BLaER1 treated with 17β-estradiol and CSF1 and Interleukin-3, amounts not matched to agents 10 nM and 100 nM (cell line): ENCODE measurements around the gene PRLH.

ENCODE experiments used
- H3K27ac ChIP-seq, 11 experiments: shearing (Covaris generic); formaldehyde crosslinking; 2 replicates each; pipeline ENCODE4 v1.8.1; 2022
- H3K27me3 ChIP-seq, 11 experiments: shearing (Covaris generic); formaldehyde crosslinking; 2 replicates each; pipeline ENCODE4 v1.8.1; 2022
- H3K36me3 ChIP-seq, 11 experiments: shearing (Covaris generic); formaldehyde crosslinking; 2 replicates each; pipeline ENCODE4 v1.8.1; 2022
- H3K4me1 ChIP-seq, 10 experiments: shearing (Covaris generic); formaldehyde crosslinking; 2 replicates each; pipeline ENCODE4 v1.8.1; 2022
- H3K4me2 ChIP-seq, 11 experiments: shearing (Covaris generic); formaldehyde crosslinking; 2 replicates each; pipeline ENCODE4 v1.8.1; 2022
- H3K4me3 ChIP-seq, 10 experiments: shearing (Covaris generic); formaldehyde crosslinking; 2 replicates each; pipeline ENCODE4 v1.8.1; 2022
- H3K9ac ChIP-seq, 11 experiments: shearing (Covaris generic); formaldehyde crosslinking; 2 replicates each; pipeline ENCODE4 v1.8.1; 2022
- H3K9me3 ChIP-seq, 11 experiments: shearing (Covaris generic); formaldehyde crosslinking; replicated peaks in 1 of 11; 2 replicates each; pipeline ENCODE4 v1.8.1; 2022
- H4K20me1 ChIP-seq, 11 experiments: shearing (Covaris generic); formaldehyde crosslinking; 2 replicates each; pipeline ENCODE4 v1.8.1; 2022
- Cebpa-rat ChIP-seq, 11 experiments: shearing (Covaris generic); IDR thresholded peaks; 2 replicates each; pipeline ENCODE4 v1.8.1; 2022

The PRLH gene

GRCh38 chr2:237581326-237581725 is 15.0 kb downstream of the PRLH start:
- Histone ChIP-seq H3K4me3 (no peak overlapping the region), H4K20me1 (peaks cover 0 to 49% (median 5%) of the 10 kb centered on the region in 11 experiments; a peak in 8 of 22 replicates), H3K9me3 (no peaks in the 10 kb centered on the region), H3K9ac (0 out of 22 replicates have a peak overlapping the region, but pooled peaks of 1 of the 11 experiments have one; percentile 1), H3K36me3 (peaks cover 7 to 71% (median 37%) of the 10 kb centered on the region in 11 experiments; a peak in 19 of 22 replicates), H3K27ac (no peak overlapping the region), H3K4me2 (peak overlapping the region in 2 of 11 experiments; percentile 18 to 37; a peak in 1 of 22 replicates), H3K27me3 (no peaks in the 10 kb centered on the region), H3K4me1 (peaks cover 34 to 65% (median 56%) of the 10 kb centered on the region in 10 experiments)
- TF ChIP-seq Cebpa-rat (IDR thresholded peaks at IDR 0.05), result no peak

DNA sequence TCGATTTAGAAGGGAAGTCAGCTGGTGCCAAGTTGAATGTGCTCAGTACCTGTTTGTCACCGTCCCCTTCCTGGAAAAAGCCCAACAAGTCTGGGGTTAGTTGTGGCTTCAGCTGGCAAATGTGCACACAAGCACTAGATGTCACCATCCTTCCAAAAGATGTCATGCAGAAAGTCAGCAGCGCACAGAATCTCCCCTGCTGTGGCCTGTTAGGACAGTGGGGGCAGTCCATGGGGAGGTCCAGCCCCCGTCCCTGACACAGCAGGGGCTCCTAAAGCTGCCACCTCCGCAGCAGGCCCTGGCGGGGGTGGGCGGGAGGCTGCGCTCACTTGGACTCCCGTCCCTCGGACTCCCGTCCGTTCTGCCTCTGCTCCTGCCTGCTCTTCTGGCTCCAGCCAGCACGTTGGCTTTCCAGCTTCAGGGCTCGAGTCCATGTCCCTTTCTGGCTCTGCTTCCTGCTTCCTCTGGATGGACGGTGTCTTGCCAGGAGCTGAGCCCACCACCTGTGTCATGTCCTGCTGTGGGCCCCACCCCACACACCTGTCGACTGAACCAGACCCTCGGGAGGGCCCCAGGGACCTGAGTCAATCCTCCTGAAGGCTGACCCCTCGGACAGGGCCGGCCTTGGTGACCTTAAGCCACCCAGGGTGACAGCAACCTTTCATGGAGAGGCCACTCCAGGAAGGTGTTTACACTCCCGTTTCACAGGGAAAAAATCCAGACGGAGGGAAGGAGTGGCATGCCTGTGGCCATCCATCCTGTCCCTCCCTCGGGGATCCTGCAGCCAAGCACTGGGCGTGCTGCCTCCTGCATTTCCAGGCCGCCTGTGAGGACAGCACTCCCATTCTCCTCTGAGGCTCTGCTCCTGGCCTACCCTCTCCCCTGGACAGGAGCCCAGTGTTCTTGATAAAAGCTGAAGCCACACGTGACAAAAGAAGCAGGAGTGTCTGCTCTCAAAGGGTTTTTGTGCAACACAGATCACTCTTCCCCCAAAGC is 15.7 kb downstream of the PRLH start:
- Histone ChIP-seq H3K4me1 (peaks cover 42 to 70% (median 63%) of the 10 kb centered on the region in 10 experiments), H3K9ac (peak overlapping the region in 4 of 11 experiments; percentile 1 to 17 (median 8); a peak in 1 of 22 replicates), H4K20me1 (peaks cover 0 to 49% (median 5%) of the 10 kb centered on the region in 11 experiments; a peak in 8 of 22 replicates), H3K4me2 (peak overlapping the region in 10 of 11 experiments; percentile 2 to 45 (median 24); a peak in 15 of 22 replicates), H3K27ac (peak overlapping the region in 2 of 11 experiments; percentile 7 to 14; a peak in 3 of 22 replicates), H3K36me3 (peaks cover 2 to 64% (median 32%) of the 10 kb centered on the region in 11 experiments; a peak in 19 of 22 replicates), H3K9me3 (no peaks in the 10 kb centered on the region), H3K27me3 (no peaks in the 10 kb centered on the region), H3K4me3 (no peak overlapping the region)
- no peak for TF ChIP-seq Cebpa-rat (IDR thresholded peaks at IDR 0.05)

GRCh38 chr2:237583385-237584295 is 17.3 kb downstream of the PRLH start:
- Histone ChIP-seq H3K9ac (peak overlapping the region in 3 of 11 experiments; percentile 28 to 35 (median 32); a peak in 3 of 22 replicates), H3K9me3 (peaks cover 0 to 6% (median 0%) of the 10 kb centered on the region in 11 experiments; a peak in 3 of 22 replicates), H4K20me1 (peaks cover 0 to 43% (median 5%) of the 10 kb centered on the region in 11 experiments; a peak in 8 of 22 replicates), H3K27me3 (no peaks in the 10 kb centered on the region), H3K36me3 (peaks cover 0 to 64% (median 27%) of the 10 kb centered on the region in 11 experiments; a peak in 16 of 22 replicates), H3K4me1 (peaks cover 57 to 86% (median 79%) of the 10 kb centered on the region in 10 experiments), H3K4me2 (peak overlapping the region; percentile 9 to 96 (median 65); a peak in 18 of 22 replicates), H3K4me3 (no peak overlapping the region), H3K27ac (no peak overlapping the region; a peak in 1 of 22 replicates)
- no peak for TF ChIP-seq Cebpa-rat (IDR thresholded peaks at IDR 0.05)

- Histone ChIP-seq H3K36me3 (peaks cover 0 to 54% (median 22%) of the 10 kb centered on the region in 11 experiments; a peak in 12 of 22 replicates), H3K9ac (peak overlapping the region in 5 of 11 experiments; percentile 11 to 38 (median 17); a peak in 5 of 22 replicates), H3K27me3 (no peaks in the 10 kb centered on the region), H3K4me1 (peaks cover 59 to 95% (median 90%) of the 10 kb centered on the region in 10 experiments), H3K4me3 (no peak overlapping the region), H3K4me2 (peak overlapping the region; percentile 59 to 99 (median 93)), H4K20me1 (peaks cover 0 to 43% (median 5%) of the 10 kb centered on the region in 11 experiments; a peak in 8 of 22 replicates), H3K9me3 (peaks cover 0 to 6% (median 0%) of the 10 kb centered on the region in 11 experiments; a peak in 3 of 22 replicates), H3K27ac (peak overlapping the region in 1 of 11 experiments; percentile 34; a peak in 1 of 22 replicates)
- TF ChIP-seq Cebpa-rat (IDR thresholded peaks at IDR 0.05), result no peak
Measured at GRCh38 chr2:237585590-237586221, 19.3 kb downstream of the PRLH start.

GRCh38 chr2:237588044-237588696 is 21.8 kb downstream of the PRLH start:
- Histone ChIP-seq H3K27ac (no peak overlapping the region), H3K4me2 (peak overlapping the region; percentile 59 to 99 (median 93); a peak in 20 of 22 replicates), H3K4me1 (peaks cover 82 to 100% (median 99%) of the 10 kb centered on the region in 10 experiments), H3K9ac (no peak overlapping the region), H3K9me3 (peaks cover 0 to 6% (median 0%) of the 10 kb centered on the region in 11 experiments; a peak in 3 of 22 replicates), H3K27me3 (no peaks in the 10 kb centered on the region), H3K36me3 (peaks cover 0 to 39% (median 15%) of the 10 kb centered on the region in 11 experiments; a peak in 12 of 22 replicates), H3K4me3 (no peak overlapping the region), H4K20me1 (peaks cover 0 to 30% (median 0%) of the 10 kb centered on the region in 11 experiments; a peak in 7 of 22 replicates)
- no peak for TF ChIP-seq Cebpa-rat (IDR thresholded peaks at IDR 0.05)

GRCh38 chr2:237590272-237591140 is 24.1 kb downstream of the PRLH start, which contains the start of gene RAB17:
TSS of gene RAB17 (minus strand) at chr2:237590734. CDS start at chr2:237586154, 4,580 bp downstream.
- H3K9ac ChIP-seq, result peak within 1 kb of the TSS; percentile 55 to 81 (median 70); a peak in 21 of 22 replicates
- no peak for TF ChIP-seq Cebpa-rat (IDR thresholded peaks at IDR 0.05)
- peaks cover 0 to 21% (median 0%) of the 10 kb centered on the region in 11 experiments; a peak in 6 of 22 replicates for H4K20me1 ChIP-seq
- H3K9me3 ChIP-seq, result peaks cover 0 to 6% (median 0%) of the 10 kb centered on the region in 11 experiments; a peak in 3 of 22 replicates
- H3K36me3 ChIP-seq, result peaks cover 0 to 30% (median 12%) of the 10 kb centered on the region in 11 experiments; a peak in 11 of 22 replicates
- H3K4me3 ChIP-seq, result peak within 1 kb of the TSS; percentile 38 to 69 (median 50)
- H3K4me2 ChIP-seq, result peak within 1 kb of the TSS; percentile 89 to 99 (median 93)
- H3K4me1 ChIP-seq, result peaks cover 91 to 100% (median 100%) of the 10 kb centered on the region in 10 experiments
- H3K27me3 ChIP-seq, result no peaks in the 10 kb centered on the region
- peak within 1 kb of the TSS; percentile 38 to 89 (median 81) for H3K27ac ChIP-seq
